22Rv1 (cell line): ENCODE data around the gene USP21.

Experiments used
- CTCF ChIP-seq: fragments of 450-650 bp; IDR thresholded peaks from 2 replicates; pipeline ENCODE4 v1.5.1; 2017; ENCODE audit warnings: mild to moderate bottlenecking
- ZFX ChIP-seq: fragments of 450-650 bp; IDR thresholded peaks from 2 replicates; pipeline ENCODE4 v1.6.1; 2017; ENCODE audit warnings: antibody characterized with exemption, borderline replicate concordance

GRCh38 chr1:161214369-161214768 is 55.1 kb downstream of the USP21 start:
- TF ChIP-seq CTCF (no peak), ZFX (no peak)
